Activated gamma-delta T cell (primary cell): ENCODE data around the gene XRCC3.
"Not testable (repeated sequence)": the region's sequence is repeated elsewhere in the genome, so short reads cannot be mapped to it uniquely, and the experiment has no call there.

Experiments
- DNase-seq: peaks from one replicate; lab custom pipeline; 2025; lab: John Stamatoyannopoulos, UW

The XRCC3 gene

GRCh38 chr14:103668117-103668516 is 47.1 kb downstream of the XRCC3 start:
- no peak for DNase-seq

GRCh38 chr14:103667671-103668070 is 47.6 kb downstream of the XRCC3 start:
- DNase-seq = no peak

- DNase-seq = no peak
Observed at GRCh38 chr14:103663506-103663905, 51.7 kb downstream of the XRCC3 start.

- no peak for DNase-seq
Observed at GRCh38 chr14:103662591-103662990, 52.7 kb downstream of the XRCC3 start.

- DNase-seq = no peak
Observed at GRCh38 chr14:103662029-103662428, 53.2 kb downstream of the XRCC3 start.

GRCh38 chr14:103659631-103660030 is 55.6 kb downstream of the XRCC3 start:
- DNase-seq = no peak

- no peak for DNase-seq
Observed at GRCh38 chr14:103657471-103657870, 57.8 kb downstream of the XRCC3 start.

GRCh38 chr14:103656756-103657133 is 58.5 kb downstream of the XRCC3 start:
- DNase-seq = no peak

- no peak for DNase-seq
Observed at GRCh38 chr14:103656031-103656755, 59.1 kb downstream of the XRCC3 start.

- DNase-seq = no peak
Observed at GRCh38 chr14:103654619-103655018, 60.6 kb downstream of the XRCC3 start.

GRCh38 chr14:103653805-103654204 is 61.4 kb downstream of the XRCC3 start:
- no peak for DNase-seq

GRCh38 chr14:103653336-103653735 is 61.9 kb downstream of the XRCC3 start:
- DNase-seq = not testable (repeated sequence)

GRCh38 chr14:103652806-103653205 is 62.4 kb downstream of the XRCC3 start:
- no peak for DNase-seq

- DNase-seq = no peak
Observed at GRCh38 chr14:103651585-103651984, 63.7 kb downstream of the XRCC3 start.

GRCh38 chr14:103650213-103650612 is 65.0 kb downstream of the XRCC3 start:
- DNase-seq = no peak

- DNase-seq = no peak
Observed at GRCh38 chr14:103649001-103649400, 66.2 kb downstream of the XRCC3 start.
